CD4-positive, alpha-beta memory T cell (primary cell): ENCODE data around the gene NFKB1. TPM values are rescaled to one million over a fixed set of nuclear protein-coding genes. Genes with fewer than 3 reads are reported as not detected.

Source experiments
- CTCF ChIA-PET: fragments of 350-600 bp; sonication (Branson Sonifier 250); formaldehyde crosslinking; loops from one replicate; lab custom pipeline; 2021; ENCODE audit warnings: inconsistent platforms; ENCODE audit not compliant: partially characterized antibody; lab: Charles Lee
- POLR2A ChIA-PET: fragments of 350-600 bp; sonication (Branson Sonifier 250); formaldehyde crosslinking; loops from one replicate; lab custom pipeline; 2021; ENCODE audit not compliant: partially characterized antibody; lab: Charles Lee
- DNase-seq, 5 donors: peaks; one replicate each; pipeline versions ENCODE4 v3.0.0 to v3.0.0-alpha.2; 2020 to 2022; ENCODE audit warnings: mixed read lengths in 1 of 5
- H3K27ac ChIP-seq: one replicate; pipeline ENCODE4 v1.7.0; 2013; ENCODE audit warnings: low read depth, low read length
- H3K27me3 ChIP-seq: 2 replicates; pipeline ENCODE4 v1.7.0; 2013; ENCODE audit warnings: mild to moderate bottlenecking, low read length, moderate library complexity; ENCODE audit not compliant: insufficient read depth
- H3K36me3 ChIP-seq: 2 replicates; pipeline ENCODE4 v1.7.0; 2013; ENCODE audit warnings: mild to moderate bottlenecking, low read length, moderate library complexity; ENCODE audit not compliant: insufficient read depth
- H3K4me1 ChIP-seq: 2 replicates; pipeline ENCODE4 v1.7.0; 2013; ENCODE audit warnings: mild to moderate bottlenecking, low read length, moderate library complexity; ENCODE audit not compliant: insufficient read depth
- H3K4me3 ChIP-seq, 2 donors: one replicate each; pipeline ENCODE4 v1.7.0; 2013; ENCODE audit warnings: low read length in 2 of 2, mild to moderate bottlenecking in 1 of 2
- H3K9me3 ChIP-seq, 2 donors: one replicate each; pipeline ENCODE4 v1.7.0; 2013; ENCODE audit warnings: low read length in 2 of 2, control low read depth in 1 of 2; ENCODE audit not compliant: control insufficient read depth in 1 of 2
- H3K27ac Mint-ChIP-seq, 7 donors: one replicate each; pipeline ENCODE4 v1.8.0; 2020 to 2021; ENCODE audit warnings: mixed read lengths in 7 of 7, mild to moderate bottlenecking in 6 of 7, inconsistent platforms in 3 of 7, moderate library complexity in 3 of 7
- H3K27me3 Mint-ChIP-seq, 2 donors: one replicate each; pipeline ENCODE4 v1.8.0; 2020 to 2021; ENCODE audit warnings: mixed read lengths in 2 of 2
- H3K36me3 Mint-ChIP-seq, 2 donors: one replicate each; pipeline ENCODE4 v1.8.0; 2020 to 2021; ENCODE audit warnings: mixed read lengths in 2 of 2, inconsistent platforms in 1 of 2, mild to moderate bottlenecking in 1 of 2
- H3K4me1 Mint-ChIP-seq, 4 donors: one replicate each; pipeline ENCODE4 v1.8.0; 2020 to 2021; ENCODE audit warnings: mixed read lengths in 4 of 4, mild to moderate bottlenecking in 1 of 4
- H3K4me3 Mint-ChIP-seq, 8 donors: one replicate each; pipeline ENCODE4 v1.8.0; 2020 to 2021; ENCODE audit warnings: mixed read lengths in 8 of 8, mild to moderate bottlenecking in 7 of 8, moderate library complexity in 6 of 8, inconsistent platforms in 3 of 8
- H3K9me3 Mint-ChIP-seq, 8 donors: one replicate each; pipeline ENCODE4 v1.8.0; 2020 to 2021; ENCODE audit warnings: mixed read lengths in 8 of 8, mild to moderate bottlenecking in 5 of 8, inconsistent platforms in 3 of 8, moderate library complexity in 1 of 8
- intact Hi-C: fragments of 100-400 bp; cut with micrococcal nuclease; formaldehyde crosslinking; loops from one replicate; pipeline ENCODE4 v1.15.1; 2023
- polyA plus RNA-seq, 2 donors: library from polyadenylated mRNA; unstranded; fragments of 300-500 nt; fragmentation: Illumina TruSeq; gene quantifications; one replicate each; pipeline ENCODE4 v1.2.3, GENCODE V29; 2021
- total RNA-seq, 2 experiments: library from RNA; stranded (reverse); gene quantifications; one replicate each; pipeline ENCODE4 v1.2.3, GENCODE V29; 2021

The NFKB1 gene
- total and polyA plus RNA-seq, 4 experiments from 2014 or later: 16.6 to 84.9 (median 70.9) TPM

DNA sequence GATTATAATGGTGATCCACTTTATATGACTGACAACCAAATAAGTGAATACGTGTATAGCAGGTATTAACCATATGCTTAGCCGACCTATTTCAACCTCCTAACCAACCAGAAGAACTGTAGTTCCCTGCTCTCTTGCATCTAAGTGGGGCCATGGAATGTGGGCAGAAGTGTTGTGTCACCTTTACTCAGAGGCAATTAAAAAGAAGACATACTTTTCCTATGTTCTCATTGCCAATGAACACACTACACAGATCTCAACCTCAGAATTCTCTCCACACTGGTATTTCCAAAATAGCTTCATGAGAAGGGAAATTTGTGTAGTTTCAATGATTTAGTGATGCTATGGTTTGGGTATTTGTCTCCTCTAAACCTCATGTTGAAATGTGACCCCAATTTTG, 3.2 kb upstream of the NFKB1 start:
- H3K36me3 Mint-ChIP-seq: peaks cover 0 to 15% of the 10 kb centered on the region in 2 donors
- Histone ChIP-seq H3K36me3 (no peaks in the 10 kb centered on the region), H3K27ac (no peak overlapping the region), H3K4me3 (no peak overlapping the region), H3K9me3 (no peaks in the 10 kb centered on the region), H3K4me1 (peaks cover 19% of the 10 kb centered on the region), H3K27me3 (no peaks in the 10 kb centered on the region)
- ChIA-PET CTCF (interaction anchor here (1.9 kb wide), 1 partner anchor 128 kb away, joined by 6 read pairs; no protein-coding TSS in a partner anchor), POLR2A (no interaction called here)
- no peaks in the 10 kb centered on the region for H3K27me3 Mint-ChIP-seq
- intact Hi-C loops: no loop called here
- H3K4me3 Mint-ChIP-seq: no peak overlapping the region
- peaks cover 16 to 28% (median 20%) of the 10 kb centered on the region in 4 donors for H3K4me1 Mint-ChIP-seq
- DNase-seq: no peak
- peak overlapping the region in 2 of 7 donors; percentile 18 to 47 for H3K27ac Mint-ChIP-seq
- H3K9me3 Mint-ChIP-seq: peaks cover 0 to 4% (median 0%) of the 10 kb centered on the region in 8 donors

DNA sequence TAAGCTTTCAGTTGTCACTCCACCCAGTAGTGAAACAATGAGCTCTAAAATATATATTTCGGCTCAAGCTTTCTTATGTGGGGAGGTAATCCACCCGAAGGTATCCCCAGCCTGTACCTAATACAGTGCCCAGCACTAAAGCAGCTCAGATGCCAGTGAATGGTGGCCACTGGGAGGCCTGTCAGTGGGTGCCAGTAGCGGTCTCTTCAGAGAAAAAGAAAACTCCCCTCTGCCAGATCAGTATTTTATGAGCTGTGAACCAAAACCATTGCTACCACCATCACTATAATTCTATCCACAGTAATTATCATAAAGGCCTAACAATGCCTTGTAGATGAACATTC, 835 bp upstream of the NFKB1 start:
- Histone ChIP-seq H3K4me1 (peaks cover 31% of the 10 kb centered on the region), H3K9me3 (no peaks in the 10 kb centered on the region), H3K27me3 (no peaks in the 10 kb centered on the region), H3K27ac (peak overlapping the region; percentile 96), H3K4me3 (peak overlapping the region; percentile 26 to 61), H3K36me3 (no peaks in the 10 kb centered on the region)
- POLR2A ChIA-PET: interaction anchor here (0.7 to 4.5 kb wide), 16 partner anchors 10 to 369 kb away, joined by 3 to 50 read pairs (median 7); partner anchors contain the start of genes CISD2, SLC39A8 and UBE2D3
- H3K4me1 Mint-ChIP-seq: peaks cover 17 to 38% (median 26%) of the 10 kb centered on the region in 4 donors
- intact Hi-C loops: loop anchor here (1.0 to 10.0 kb wide), 7 partner anchors 52 to 508 kb away; partner anchors contain the start of genes MANBA and SLC39A8
- no peaks in the 10 kb centered on the region for H3K27me3 Mint-ChIP-seq
- peak overlapping the region; percentile 79 to 91 (median 84) for H3K4me3 Mint-ChIP-seq
- DNase-seq: peak; percentile 32 to 53 (median 43)
- CTCF ChIA-PET: interaction anchor here (0.7 to 1.6 kb wide), 16 partner anchors 16 to 130 kb away, joined by 3 to 9 read pairs (median 3); no protein-coding TSS in a partner anchor
- H3K9me3 Mint-ChIP-seq: peaks cover 0 to 4% (median 0%) of the 10 kb centered on the region in 8 donors
- H3K27ac Mint-ChIP-seq: peak overlapping the region; percentile 93 to 100 (median 97)
- H3K36me3 Mint-ChIP-seq: peaks cover 0 to 28% of the 10 kb centered on the region in 2 donors

DNA sequence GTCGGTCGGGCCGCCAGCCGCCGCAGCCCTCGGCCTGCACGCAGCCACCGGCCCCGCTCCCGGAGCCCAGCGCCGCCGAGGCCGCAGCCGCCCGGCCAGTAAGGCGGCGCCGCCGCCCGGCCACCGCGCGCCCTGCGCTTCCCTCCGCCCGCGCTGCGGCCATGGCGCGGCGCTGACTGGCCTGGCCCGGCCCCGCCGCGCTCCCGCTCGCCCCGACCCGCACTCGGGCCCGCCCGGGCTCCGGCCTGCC, 213 bp downstream of the NFKB1 start:
- DNase-seq: no peak
- Histone ChIP-seq H3K4me3 (peak overlapping the region in 1 of 2 donors; percentile 97), H3K9me3 (no peaks in the 10 kb centered on the region), H3K4me1 (peaks cover 42% of the 10 kb centered on the region), H3K27me3 (no peaks in the 10 kb centered on the region), H3K27ac (peak overlapping the region; percentile 100), H3K36me3 (no peaks in the 10 kb centered on the region)
- Mint-ChIP-seq H3K27me3 (no peaks in the 10 kb centered on the region), H3K36me3 (peaks cover 0 to 28% of the 10 kb centered on the region in 2 donors), H3K4me3 (peak overlapping the region; percentile 83 to 97 (median 91)), H3K4me1 (peaks cover 20 to 41% (median 28%) of the 10 kb centered on the region in 4 donors), H3K9me3 (peaks cover 0 to 4% (median 0%) of the 10 kb centered on the region in 8 donors), H3K27ac (peak overlapping the region in 6 of 7 donors; percentile 94 to 100 (median 98))
- POLR2A ChIA-PET: interaction anchor here (0.7 to 4.5 kb wide), 23 partner anchors 15 to 368 kb away, joined by 3 to 50 read pairs (median 4); partner anchors contain the start of genes CISD2, MANBA, SLC39A8 and UBE2D3
- intact Hi-C loops: loop anchor here (1.0 to 10.0 kb wide), 7 partner anchors 53 to 507 kb away; partner anchors contain the start of genes MANBA and SLC39A8
- CTCF ChIA-PET: interaction anchor here (0.9 to 1.9 kb wide), 3 partner anchors 10 to 71 kb away, joined by 3 to 7 read pairs (median 5); no protein-coding TSS in a partner anchor

DNA sequence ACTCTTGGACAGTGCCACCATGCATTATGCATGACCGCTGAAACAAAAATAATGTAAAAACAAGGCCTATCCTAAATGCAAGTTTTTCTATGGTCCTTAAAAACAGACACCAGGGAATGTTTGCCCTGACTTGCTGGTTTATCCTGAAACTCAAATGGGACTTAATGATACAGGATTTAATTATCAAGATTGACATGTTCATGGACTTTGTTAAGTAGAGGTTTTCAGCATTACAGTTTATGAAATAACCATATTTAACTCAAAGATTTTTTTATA, 1.3 kb downstream of the NFKB1 start:
- intact Hi-C loops: loop anchor here (1.0 to 10.0 kb wide), 4 partner anchors 25 to 260 kb away; partner anchors contain the start of genes MANBA and SLC39A8

DNA sequence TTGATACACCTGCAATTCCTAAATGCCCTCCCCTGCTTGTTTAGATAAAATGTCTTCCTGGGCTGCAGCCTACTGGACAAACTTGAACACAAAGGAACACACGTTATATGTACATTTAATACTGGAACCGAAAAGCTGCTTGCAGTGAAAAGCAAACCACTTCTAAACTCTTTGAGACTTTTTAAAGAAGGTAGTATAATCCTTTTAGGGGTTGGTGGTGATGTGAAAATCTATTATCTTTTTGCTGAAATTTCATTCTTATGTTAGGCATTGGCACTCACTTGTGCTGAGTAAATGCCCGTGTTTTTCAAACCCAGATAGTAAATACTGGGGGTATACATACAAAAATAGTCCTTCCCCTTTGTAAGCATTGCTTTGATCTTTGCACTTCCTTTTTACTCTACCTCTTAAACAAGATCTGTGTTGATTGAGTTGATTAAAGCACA, 2.2 kb downstream of the NFKB1 start:
- POLR2A ChIA-PET: interaction anchor here (1.1 to 4.5 kb wide), 9 partner anchors 16 to 324 kb away, joined by 3 to 50 read pairs (median 12); partner anchors contain the start of gene UBE2D3
- peaks cover 0 to 4% (median 0%) of the 10 kb centered on the region in 8 donors for H3K9me3 Mint-ChIP-seq
- H3K4me3 ChIP-seq: peak overlapping the region; percentile 88 to 97

More for the DNA sequence above, 1.3 kb downstream of the NFKB1 start:
- peak overlapping the region; percentile 92 to 100 (median 97) for H3K27ac Mint-ChIP-seq
- H3K36me3 Mint-ChIP-seq: peaks cover 0 to 28% of the 10 kb centered on the region in 2 donors
- peaks cover 25 to 49% (median 34%) of the 10 kb centered on the region in 4 donors for H3K4me1 Mint-ChIP-seq
- Histone ChIP-seq H3K27ac (peak overlapping the region; percentile 100), H3K9me3 (no peaks in the 10 kb centered on the region), H3K4me3 (peak overlapping the region; percentile 88 to 97), H3K36me3 (no peaks in the 10 kb centered on the region), H3K27me3 (no peaks in the 10 kb centered on the region), H3K4me1 (peaks cover 46% of the 10 kb centered on the region)
- CTCF ChIA-PET: interaction anchor here (0.6 to 1.9 kb wide), 5 partner anchors 9 to 367 kb away, joined by 3 to 8 read pairs (median 4); no protein-coding TSS in a partner anchor
- no peaks in the 10 kb centered on the region for H3K27me3 Mint-ChIP-seq
- POLR2A ChIA-PET: interaction anchor here (0.9 to 4.5 kb wide), 13 partner anchors 17 to 325 kb away, joined by 3 to 50 read pairs (median 4); partner anchors contain the start of gene UBE2D3
- peak overlapping the region; percentile 91 to 98 (median 94) for H3K4me3 Mint-ChIP-seq
- peaks cover 0 to 4% (median 0%) of the 10 kb centered on the region in 8 donors for H3K9me3 Mint-ChIP-seq
- DNase-seq: no peak

DNA sequence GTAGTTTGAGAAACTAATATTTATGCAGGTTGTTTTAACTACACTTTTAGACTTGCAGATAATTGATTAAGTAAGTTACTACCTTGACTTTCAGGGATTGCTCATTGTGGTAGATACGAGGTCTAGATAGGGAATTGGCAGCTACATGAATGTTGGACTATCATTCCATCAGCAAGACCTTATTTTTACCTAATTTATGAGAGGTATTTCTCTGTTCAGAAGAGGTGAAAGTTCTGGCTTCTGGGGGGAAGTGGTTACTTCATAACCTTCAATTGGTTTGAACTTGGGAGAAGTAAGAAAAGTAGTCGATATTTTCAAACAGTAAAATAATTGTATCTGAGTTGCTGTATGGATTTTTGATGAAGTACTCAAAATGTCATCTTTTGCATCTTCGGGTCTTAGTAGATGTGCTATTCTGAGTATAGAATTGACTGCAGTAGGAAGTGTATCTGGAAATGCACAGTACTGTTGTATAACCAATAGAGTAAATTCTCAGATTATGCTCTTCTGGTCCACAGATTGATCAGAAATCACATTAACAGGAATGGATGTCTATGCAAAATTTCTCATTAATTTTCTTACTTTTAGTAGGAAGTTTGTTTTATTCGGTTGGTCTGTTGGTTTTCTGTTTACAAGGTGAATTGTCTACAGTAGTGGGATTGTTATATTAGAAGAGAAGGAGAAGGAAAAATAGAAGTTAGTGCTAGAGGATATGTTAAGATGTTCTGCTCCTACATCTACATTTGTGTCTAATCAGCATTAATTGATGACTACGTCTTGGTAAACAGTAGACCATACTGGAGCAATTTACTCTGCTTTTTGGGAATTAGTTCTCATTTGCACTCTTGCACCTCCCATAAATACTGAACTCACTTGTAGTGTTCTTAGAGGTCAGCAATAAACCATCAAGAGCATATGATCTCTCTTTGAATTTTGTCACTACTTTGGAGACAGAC, 3.0 kb downstream of the NFKB1 start:
- Histone ChIP-seq H3K4me1 (peaks cover 62% of the 10 kb centered on the region), H3K27me3 (no peaks in the 10 kb centered on the region), H3K36me3 (no peaks in the 10 kb centered on the region), H3K27ac (peak overlapping the region; percentile 100), H3K9me3 (no peaks in the 10 kb centered on the region), H3K4me3 (peak overlapping the region; percentile 88 to 97)
- Mint-ChIP-seq H3K27ac (peak overlapping the region; percentile 77 to 100 (median 94)), H3K36me3 (peaks cover 0 to 32% of the 10 kb centered on the region in 2 donors), H3K4me3 (peak overlapping the region; percentile 91 to 98 (median 94)), H3K4me1 (peaks cover 36 to 64% (median 43%) of the 10 kb centered on the region in 4 donors), H3K9me3 (peaks cover 0 to 4% (median 0%) of the 10 kb centered on the region in 8 donors), H3K27me3 (no peaks in the 10 kb centered on the region)
- intact Hi-C loops: loop anchor here (1.0 to 10.0 kb wide), 4 partner anchors 9 to 258 kb away; partner anchors contain the start of genes MANBA and SLC39A8
- ChIA-PET CTCF (no interaction called here), POLR2A (interaction anchor here (0.7 to 4.5 kb wide), 7 partner anchors 15 to 124 kb away, joined by 3 to 50 read pairs (median 4); no protein-coding TSS in a partner anchor)
- DNase-seq: peak in 4 of 5 donors; percentile 22 to 38 (median 28)

More for the DNA sequence above, 2.2 kb downstream of the NFKB1 start:
- H3K9me3 ChIP-seq: no peaks in the 10 kb centered on the region
- peak in 4 of 5 donors; percentile 24 to 31 (median 30) for DNase-seq
- intact Hi-C loops: loop anchor here (5.0 to 10.0 kb wide), 3 partner anchors 51 to 259 kb away; partner anchors contain the start of genes MANBA and SLC39A8
- CTCF ChIA-PET: interaction anchor here (0.6 to 1.9 kb wide), 3 partner anchors 8 to 72 kb away, joined by 3 to 8 read pairs (median 5); no protein-coding TSS in a partner anchor
- H3K27ac ChIP-seq: peak overlapping the region; percentile 100
- peaks cover 54% of the 10 kb centered on the region for H3K4me1 ChIP-seq
- Mint-ChIP-seq H3K36me3 (peaks cover 0 to 28% of the 10 kb centered on the region in 2 donors), H3K27ac (peak overlapping the region; percentile 77 to 100 (median 94)), H3K4me1 (peaks cover 31 to 56% (median 39%) of the 10 kb centered on the region in 4 donors), H3K27me3 (no peaks in the 10 kb centered on the region), H3K4me3 (peak overlapping the region; percentile 91 to 98 (median 94))
- no peaks in the 10 kb centered on the region for H3K27me3 ChIP-seq
- no peaks in the 10 kb centered on the region for H3K36me3 ChIP-seq
